H9 (cell line): ENCODE results near the gene KIF26B. TPM values are rescaled to one million over a fixed set of nuclear protein-coding genes. Genes with fewer than 3 reads are reported as not detected.

ENCODE experiments used
- DNase-seq: peaks from one replicate; pipeline ENCODE4 v3.0.0-alpha.2; 2017
- H2AFZ ChIP-seq: one replicate; pipeline ENCODE4 v1.6.1; 2013; ENCODE audit warnings: mild to moderate bottlenecking, low read length, control low read depth, moderate library complexity
- H2AK5ac ChIP-seq: 2 replicates; pipeline ENCODE4 v1.6.1; 2013; ENCODE audit warnings: low read length, control low read depth, mixed read lengths; ENCODE audit not compliant: insufficient read length
- H2BK120ac ChIP-seq: one replicate; pipeline ENCODE4 v1.6.1; 2013; ENCODE audit warnings: low read depth, mild to moderate bottlenecking, low read length, control low read depth, inconsistent platforms; ENCODE audit not compliant: poor library complexity, severe bottlenecking
- H2BK12ac ChIP-seq: 2 replicates; pipeline ENCODE4 v1.6.1; 2013; ENCODE audit warnings: low read length, control low read depth, mixed read lengths, low read depth; ENCODE audit not compliant: insufficient read length
- H2BK15ac ChIP-seq: 2 replicates; pipeline ENCODE4 v1.6.1; 2013; ENCODE audit warnings: low read depth, low read length, control low read depth
- H2BK20ac ChIP-seq: one replicate; pipeline ENCODE4 v1.6.1; 2013; ENCODE audit warnings: low read depth, mild to moderate bottlenecking, low read length, control low read depth, inconsistent platforms; ENCODE audit not compliant: poor library complexity, severe bottlenecking
- H2BK5ac ChIP-seq: 2 replicates; pipeline ENCODE4 v1.6.1; 2013; ENCODE audit warnings: low read length, control low read depth, mixed read lengths; ENCODE audit not compliant: insufficient read length
- H3K14ac ChIP-seq: 2 replicates; pipeline ENCODE4 v1.6.1; 2013; ENCODE audit warnings: low read length, control low read depth; ENCODE audit not compliant: insufficient read depth
- H3K18ac ChIP-seq: 2 replicates; pipeline ENCODE4 v1.6.1; 2013; ENCODE audit warnings: low read depth, mild to moderate bottlenecking, mixed read lengths, low read length, control low read depth; ENCODE audit not compliant: insufficient read length
- H3K23ac ChIP-seq: 2 replicates; pipeline ENCODE4 v1.6.1; 2013; ENCODE audit warnings: low read length, control low read depth, mixed read lengths, low read depth; ENCODE audit not compliant: insufficient read length
- H3K23me2 ChIP-seq: 2 replicates; pipeline ENCODE4 v1.6.1; 2013; ENCODE audit warnings: low read depth, mild to moderate bottlenecking, mixed read lengths, low read length, control low read depth; ENCODE audit not compliant: insufficient read length, poor library complexity, severe bottlenecking
- H3K27ac ChIP-seq: 2 replicates; pipeline ENCODE4 v1.5.1; 2013; ENCODE audit warnings: low read length, control low read depth, mixed read lengths, low read depth; ENCODE audit not compliant: insufficient read length
- H3K27me3 ChIP-seq: 2 replicates; pipeline ENCODE4 v1.6.1; 2013; ENCODE audit warnings: low read length, control low read depth, inconsistent platforms; ENCODE audit not compliant: insufficient read depth
- H3K4ac ChIP-seq: 2 replicates; pipeline ENCODE4 v1.6.1; 2013; ENCODE audit warnings: low read depth, mild to moderate bottlenecking, control low read depth, inconsistent platforms, low read length, moderate library complexity
- H3K4me1 ChIP-seq: 2 replicates; pipeline ENCODE4 v1.6.1; 2013; ENCODE audit warnings: low read length, control low read depth, inconsistent platforms; ENCODE audit not compliant: insufficient read depth
- H3K4me2 ChIP-seq: 2 replicates; pipeline ENCODE4 v1.6.1; 2013; ENCODE audit warnings: low read length, control low read depth, mixed read lengths; ENCODE audit not compliant: insufficient read length, insufficient read depth
- H3K56ac ChIP-seq: 2 replicates; pipeline ENCODE4 v1.6.1; 2013; ENCODE audit warnings: low read depth, mild to moderate bottlenecking, mixed read lengths, low read length, control low read depth; ENCODE audit not compliant: insufficient read length
- H3K79me1 ChIP-seq: 2 replicates; pipeline ENCODE4 v1.6.1; 2013; ENCODE audit warnings: low read depth, mild to moderate bottlenecking, moderate library complexity, low read length, control low read depth, inconsistent platforms; ENCODE audit not compliant: insufficient read depth, poor library complexity, severe bottlenecking
- H3K79me2 ChIP-seq: 2 replicates; pipeline ENCODE4 v1.6.1; 2013; ENCODE audit warnings: low read length, control low read depth, inconsistent platforms; ENCODE audit not compliant: insufficient read depth
- H3K9ac ChIP-seq: 2 replicates; pipeline ENCODE4 v1.6.1; 2013; ENCODE audit warnings: low read length, control low read depth, mixed read lengths; ENCODE audit not compliant: insufficient read length; ENCODE audit errors: extremely low read depth
- H3K9me3 ChIP-seq: one replicate; pipeline ENCODE4 v1.6.1; 2013; ENCODE audit warnings: low read depth, low read length, inconsistent platforms; ENCODE audit not compliant: control insufficient read depth
- H3T11ph ChIP-seq: one replicate; pipeline ENCODE4 v1.6.1; 2013; ENCODE audit warnings: mild to moderate bottlenecking, low read length, control low read depth, inconsistent platforms
- H4K20me1 ChIP-seq: one replicate; pipeline ENCODE4 v1.6.1; 2013; ENCODE audit not compliant: control insufficient read depth, insufficient read length, insufficient read depth
- H4K5ac ChIP-seq: 2 replicates; pipeline ENCODE4 v1.6.1; 2013; ENCODE audit warnings: low read depth, mild to moderate bottlenecking, mixed read lengths, low read length, control low read depth; ENCODE audit not compliant: insufficient read length
- H4K8ac ChIP-seq: replicated peaks from 2 replicates; pipeline ENCODE4 v1.6.1; 2013; ENCODE audit warnings: low read length, control low read depth, mixed read lengths, low read depth; ENCODE audit not compliant: insufficient read length
- H4K91ac ChIP-seq: 2 replicates; pipeline ENCODE4 v1.6.1; 2013; ENCODE audit warnings: low read depth, mild to moderate bottlenecking, moderate library complexity, mixed read lengths, low read length, control low read depth; ENCODE audit not compliant: insufficient read length
- H3K27ac Mint-ChIP-seq, 3 experiments: 2 replicates in 2 of 3; 3 replicates in 1 of 3; pipeline ENCODE4 v1.8.0; 2020 to 2021; ENCODE audit warnings: mixed read lengths in 3 of 3, mild to moderate bottlenecking in 1 of 3, moderate library complexity in 1 of 3
- H3K27me3 Mint-ChIP-seq: 2 replicates; pipeline ENCODE4 v1.8.0; 2021; ENCODE audit warnings: low read depth, mild to moderate bottlenecking, moderate library complexity, mixed read lengths
- H3K36me3 Mint-ChIP-seq, 3 experiments: 2 replicates in 2 of 3; 3 replicates in 1 of 3; pipeline ENCODE4 v1.8.0; 2020 to 2021; ENCODE audit warnings: low read depth in 3 of 3, mixed read lengths in 3 of 3; ENCODE audit not compliant: insufficient read depth in 1 of 3
- H3K4me1 Mint-ChIP-seq, 2 experiments: 2 replicates each; pipeline ENCODE4 v1.8.0; 2020; ENCODE audit warnings: mixed read lengths in 2 of 2
- H3K4me3 Mint-ChIP-seq, 2 experiments: 2 replicates in 1 of 2; 3 replicates in 1 of 2; pipeline ENCODE4 v1.8.0; 2020 to 2021; ENCODE audit warnings: mild to moderate bottlenecking in 2 of 2, mixed read lengths in 2 of 2, moderate library complexity in 1 of 2
- H3K9me3 Mint-ChIP-seq, 2 experiments: 2 replicates in 1 of 2; 3 replicates in 1 of 2; pipeline ENCODE4 v1.8.0; 2020; ENCODE audit warnings: mild to moderate bottlenecking in 2 of 2, mixed read lengths in 2 of 2, moderate library complexity in 1 of 2
- CTCF ChIP-seq: fragments of 200-600 bp; sonication (generic); conservative IDR thresholded peaks from 3 replicates; pipeline ENCODE4 v1.8.0; 2021; ENCODE audit warnings: antibody characterized with exemption, mild to moderate bottlenecking
- WGBS: extraction: QIAGEN DNeasy Blood & Tissue Kit; methylation state at CpG from one replicate; pipeline ENCODE4 v1.1.7; 2013; ENCODE audit warnings: missing lambda C conversion rate, low lambda C conversion rate, mixed read lengths; ENCODE audit not compliant: insufficient read length; ENCODE audit errors: extremely low coverage; 5-methylcytosine and 5-hydroxymethylcytosine counted together
- total RNA-seq: library from RNA; stranded (reverse); gene quantifications from 2 replicates; pipeline ENCODE4 v1.2.1, GENCODE V29; 2021

KIF26B gene
- total RNA-seq, 1 experiment from 2014 or later: 0.13 TPM

GRCh38 chr1:245648749-245649522, 494.2 kb downstream of the KIF26B start:
- Mint-ChIP-seq H3K9me3 (peaks cover 16 to 17% of the 10 kb centered on the region in 2 experiments), H3K4me3 (no peak overlapping the region), H3K4me1 (peaks cover 11 to 12% of the 10 kb centered on the region in 2 experiments), H3K36me3 (peaks cover 3 to 12% (median 7%) of the 10 kb centered on the region in 3 experiments; a peak in 6 of 7 replicates), H3K27me3 (peaks cover 31% of the 10 kb centered on the region), H3K27ac (no peak overlapping the region)
- Histone ChIP-seq H2AFZ (no peak overlapping the region), H3K14ac (no peak overlapping the region), H4K8ac (no peak overlapping the region), H3K4me1 (no peaks in the 10 kb centered on the region), H2BK20ac (no peak overlapping the region), H3K9ac (no peak overlapping the region), H3K79me1 (no peaks in the 10 kb centered on the region), H3K4ac (no peak overlapping the region), H2BK15ac (no peak overlapping the region), H4K20me1 (no peaks in the 10 kb centered on the region), H2AK5ac (no peak overlapping the region), H2BK5ac (no peak overlapping the region), H3K18ac (peak overlapping the region; percentile 15), H3T11ph (no peak overlapping the region), H3K56ac (no peak overlapping the region), H3K9me3 (no peaks in the 10 kb centered on the region), H2BK120ac (no peak overlapping the region), H4K5ac (no peak overlapping the region), H3K23ac (no peak overlapping the region), H2BK12ac (no peak overlapping the region), H3K27ac (no peak overlapping the region), H3K79me2 (no peaks in the 10 kb centered on the region), H3K23me2 (no peaks in the 10 kb centered on the region), H3K27me3 (no peaks in the 10 kb centered on the region), H4K91ac (no peak overlapping the region), H3K4me2 (no peak overlapping the region)
- no CpG with 5 or more reads among the region's 19 CpGs for WGBS
- DNase-seq: peak; percentile 50
- TF ChIP-seq CTCF: no peak
